H9 (cell line): ENCODE results near the gene CADM1. TPM values are rescaled to one million over a fixed set of nuclear protein-coding genes. Genes with fewer than 3 reads are reported as not detected.

Experiments used
- DNase-seq: peaks from one replicate; pipeline ENCODE4 v3.0.0-alpha.2; 2017
- H2AFZ ChIP-seq: one replicate; pipeline ENCODE4 v1.6.1; 2013; ENCODE audit warnings: mild to moderate bottlenecking, low read length, control low read depth, moderate library complexity
- H2AK5ac ChIP-seq: 2 replicates; pipeline ENCODE4 v1.6.1; 2013; ENCODE audit warnings: low read length, control low read depth, mixed read lengths; ENCODE audit not compliant: insufficient read length
- H2BK120ac ChIP-seq: one replicate; pipeline ENCODE4 v1.6.1; 2013; ENCODE audit warnings: low read depth, mild to moderate bottlenecking, low read length, control low read depth, inconsistent platforms; ENCODE audit not compliant: poor library complexity, severe bottlenecking
- H2BK12ac ChIP-seq: 2 replicates; pipeline ENCODE4 v1.6.1; 2013; ENCODE audit warnings: low read length, control low read depth, mixed read lengths, low read depth; ENCODE audit not compliant: insufficient read length
- H2BK15ac ChIP-seq: 2 replicates; pipeline ENCODE4 v1.6.1; 2013; ENCODE audit warnings: low read depth, low read length, control low read depth
- H2BK20ac ChIP-seq: one replicate; pipeline ENCODE4 v1.6.1; 2013; ENCODE audit warnings: low read depth, mild to moderate bottlenecking, low read length, control low read depth, inconsistent platforms; ENCODE audit not compliant: poor library complexity, severe bottlenecking
- H2BK5ac ChIP-seq: 2 replicates; pipeline ENCODE4 v1.6.1; 2013; ENCODE audit warnings: low read length, control low read depth, mixed read lengths; ENCODE audit not compliant: insufficient read length
- H3K14ac ChIP-seq: 2 replicates; pipeline ENCODE4 v1.6.1; 2013; ENCODE audit warnings: low read length, control low read depth; ENCODE audit not compliant: insufficient read depth
- H3K18ac ChIP-seq: 2 replicates; pipeline ENCODE4 v1.6.1; 2013; ENCODE audit warnings: low read depth, mild to moderate bottlenecking, mixed read lengths, low read length, control low read depth; ENCODE audit not compliant: insufficient read length
- H3K23ac ChIP-seq: 2 replicates; pipeline ENCODE4 v1.6.1; 2013; ENCODE audit warnings: low read length, control low read depth, mixed read lengths, low read depth; ENCODE audit not compliant: insufficient read length
- H3K23me2 ChIP-seq: 2 replicates; pipeline ENCODE4 v1.6.1; 2013; ENCODE audit warnings: low read depth, mild to moderate bottlenecking, mixed read lengths, low read length, control low read depth; ENCODE audit not compliant: insufficient read length, poor library complexity, severe bottlenecking
- H3K27ac ChIP-seq: 2 replicates; pipeline ENCODE4 v1.5.1; 2013; ENCODE audit warnings: low read length, control low read depth, mixed read lengths, low read depth; ENCODE audit not compliant: insufficient read length
- H3K27me3 ChIP-seq: 2 replicates; pipeline ENCODE4 v1.6.1; 2013; ENCODE audit warnings: low read length, control low read depth, inconsistent platforms; ENCODE audit not compliant: insufficient read depth
- H3K4ac ChIP-seq: 2 replicates; pipeline ENCODE4 v1.6.1; 2013; ENCODE audit warnings: low read depth, mild to moderate bottlenecking, control low read depth, inconsistent platforms, low read length, moderate library complexity
- H3K4me1 ChIP-seq: 2 replicates; pipeline ENCODE4 v1.6.1; 2013; ENCODE audit warnings: low read length, control low read depth, inconsistent platforms; ENCODE audit not compliant: insufficient read depth
- H3K4me2 ChIP-seq: 2 replicates; pipeline ENCODE4 v1.6.1; 2013; ENCODE audit warnings: low read length, control low read depth, mixed read lengths; ENCODE audit not compliant: insufficient read length, insufficient read depth
- H3K56ac ChIP-seq: 2 replicates; pipeline ENCODE4 v1.6.1; 2013; ENCODE audit warnings: low read depth, mild to moderate bottlenecking, mixed read lengths, low read length, control low read depth; ENCODE audit not compliant: insufficient read length
- H3K79me1 ChIP-seq: 2 replicates; pipeline ENCODE4 v1.6.1; 2013; ENCODE audit warnings: low read depth, mild to moderate bottlenecking, moderate library complexity, low read length, control low read depth, inconsistent platforms; ENCODE audit not compliant: insufficient read depth, poor library complexity, severe bottlenecking
- H3K79me2 ChIP-seq: 2 replicates; pipeline ENCODE4 v1.6.1; 2013; ENCODE audit warnings: low read length, control low read depth, inconsistent platforms; ENCODE audit not compliant: insufficient read depth
- H3K9ac ChIP-seq: 2 replicates; pipeline ENCODE4 v1.6.1; 2013; ENCODE audit warnings: low read length, control low read depth, mixed read lengths; ENCODE audit not compliant: insufficient read length; ENCODE audit errors: extremely low read depth
- H3K9me3 ChIP-seq: one replicate; pipeline ENCODE4 v1.6.1; 2013; ENCODE audit warnings: low read depth, low read length, inconsistent platforms; ENCODE audit not compliant: control insufficient read depth
- H3T11ph ChIP-seq: one replicate; pipeline ENCODE4 v1.6.1; 2013; ENCODE audit warnings: mild to moderate bottlenecking, low read length, control low read depth, inconsistent platforms
- H4K20me1 ChIP-seq: one replicate; pipeline ENCODE4 v1.6.1; 2013; ENCODE audit not compliant: control insufficient read depth, insufficient read length, insufficient read depth
- H4K5ac ChIP-seq: 2 replicates; pipeline ENCODE4 v1.6.1; 2013; ENCODE audit warnings: low read depth, mild to moderate bottlenecking, mixed read lengths, low read length, control low read depth; ENCODE audit not compliant: insufficient read length
- H4K8ac ChIP-seq: replicated peaks from 2 replicates; pipeline ENCODE4 v1.6.1; 2013; ENCODE audit warnings: low read length, control low read depth, mixed read lengths, low read depth; ENCODE audit not compliant: insufficient read length
- H4K91ac ChIP-seq: 2 replicates; pipeline ENCODE4 v1.6.1; 2013; ENCODE audit warnings: low read depth, mild to moderate bottlenecking, moderate library complexity, mixed read lengths, low read length, control low read depth; ENCODE audit not compliant: insufficient read length
- H3K27ac Mint-ChIP-seq, 3 experiments: 2 replicates in 2 of 3; 3 replicates in 1 of 3; pipeline ENCODE4 v1.8.0; 2020 to 2021; ENCODE audit warnings: mixed read lengths in 3 of 3, mild to moderate bottlenecking in 1 of 3, moderate library complexity in 1 of 3
- H3K27me3 Mint-ChIP-seq: 2 replicates; pipeline ENCODE4 v1.8.0; 2021; ENCODE audit warnings: low read depth, mild to moderate bottlenecking, moderate library complexity, mixed read lengths
- H3K36me3 Mint-ChIP-seq, 3 experiments: 2 replicates in 2 of 3; 3 replicates in 1 of 3; pipeline ENCODE4 v1.8.0; 2020 to 2021; ENCODE audit warnings: low read depth in 3 of 3, mixed read lengths in 3 of 3; ENCODE audit not compliant: insufficient read depth in 1 of 3
- H3K4me1 Mint-ChIP-seq, 2 experiments: 2 replicates each; pipeline ENCODE4 v1.8.0; 2020; ENCODE audit warnings: mixed read lengths in 2 of 2
- H3K4me3 Mint-ChIP-seq, 2 experiments: 2 replicates in 1 of 2; 3 replicates in 1 of 2; pipeline ENCODE4 v1.8.0; 2020 to 2021; ENCODE audit warnings: mild to moderate bottlenecking in 2 of 2, mixed read lengths in 2 of 2, moderate library complexity in 1 of 2
- H3K9me3 Mint-ChIP-seq, 2 experiments: 2 replicates in 1 of 2; 3 replicates in 1 of 2; pipeline ENCODE4 v1.8.0; 2020; ENCODE audit warnings: mild to moderate bottlenecking in 2 of 2, mixed read lengths in 2 of 2, moderate library complexity in 1 of 2
- WGBS: extraction: QIAGEN DNeasy Blood & Tissue Kit; methylation state at CpG from one replicate; pipeline ENCODE4 v1.1.7; 2013; ENCODE audit warnings: missing lambda C conversion rate, low lambda C conversion rate, mixed read lengths; ENCODE audit not compliant: insufficient read length; ENCODE audit errors: extremely low coverage; 5-methylcytosine and 5-hydroxymethylcytosine counted together
- total RNA-seq: library from RNA; stranded (reverse); gene quantifications from 2 replicates; pipeline ENCODE4 v1.2.1, GENCODE V29; 2021
- TF ChIP-seq, protein P1 (sequence below): fragments of 200-600 bp; sonication (generic); conservative IDR thresholded peaks from 3 replicates; pipeline ENCODE4 v1.8.0; 2021; ENCODE audit warnings: antibody characterized with exemption, mild to moderate bottlenecking

CADM1 gene
- total RNA-seq, 1 experiment from 2014 or later: 11.9 TPM

DNA sequence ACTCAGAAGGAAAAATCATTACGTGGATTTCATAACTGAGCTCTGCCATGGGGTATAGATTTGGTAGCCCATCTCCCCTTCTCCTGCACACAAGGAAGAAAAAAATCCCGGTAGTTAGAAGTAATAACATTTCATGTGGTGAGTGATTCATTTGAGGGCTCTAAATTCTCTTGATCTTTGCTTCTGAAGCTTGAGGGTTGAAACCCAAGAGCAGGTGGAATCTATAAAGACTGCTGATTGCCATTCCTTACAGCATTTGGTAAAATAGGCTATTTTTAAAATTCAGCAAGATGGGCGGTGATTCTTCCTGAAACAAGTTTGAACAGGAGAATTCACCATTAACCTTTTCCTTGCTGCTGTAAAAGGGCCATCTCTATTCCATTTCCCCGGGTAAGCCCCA, 266.1 kb downstream of the CADM1 start:
- Histone ChIP-seq H3K4me2 (no peak overlapping the region), H2BK120ac (no peak overlapping the region), H3K79me1 (no peaks in the 10 kb centered on the region), H3K27me3 (no peaks in the 10 kb centered on the region), H3T11ph (no peak overlapping the region), H2BK20ac (no peak overlapping the region), H3K79me2 (no peaks in the 10 kb centered on the region), H3K27ac (no peak overlapping the region), H4K5ac (no peak overlapping the region), H4K8ac (no peak overlapping the region), H3K9me3 (no peaks in the 10 kb centered on the region), H3K56ac (no peak overlapping the region), H3K9ac (no peak overlapping the region), H2BK5ac (no peak overlapping the region), H3K14ac (no peak overlapping the region), H4K20me1 (no peaks in the 10 kb centered on the region), H2BK15ac (no peak overlapping the region), H4K91ac (no peak overlapping the region), H3K23ac (no peak overlapping the region), H3K23me2 (no peaks in the 10 kb centered on the region), H3K4me1 (no peaks in the 10 kb centered on the region), H3K18ac (no peak overlapping the region), H2AK5ac (no peak overlapping the region), H3K4ac (no peak overlapping the region), H2BK12ac (no peak overlapping the region), H2AFZ (no peak overlapping the region)
- TF ChIP-seq, protein P1, sequence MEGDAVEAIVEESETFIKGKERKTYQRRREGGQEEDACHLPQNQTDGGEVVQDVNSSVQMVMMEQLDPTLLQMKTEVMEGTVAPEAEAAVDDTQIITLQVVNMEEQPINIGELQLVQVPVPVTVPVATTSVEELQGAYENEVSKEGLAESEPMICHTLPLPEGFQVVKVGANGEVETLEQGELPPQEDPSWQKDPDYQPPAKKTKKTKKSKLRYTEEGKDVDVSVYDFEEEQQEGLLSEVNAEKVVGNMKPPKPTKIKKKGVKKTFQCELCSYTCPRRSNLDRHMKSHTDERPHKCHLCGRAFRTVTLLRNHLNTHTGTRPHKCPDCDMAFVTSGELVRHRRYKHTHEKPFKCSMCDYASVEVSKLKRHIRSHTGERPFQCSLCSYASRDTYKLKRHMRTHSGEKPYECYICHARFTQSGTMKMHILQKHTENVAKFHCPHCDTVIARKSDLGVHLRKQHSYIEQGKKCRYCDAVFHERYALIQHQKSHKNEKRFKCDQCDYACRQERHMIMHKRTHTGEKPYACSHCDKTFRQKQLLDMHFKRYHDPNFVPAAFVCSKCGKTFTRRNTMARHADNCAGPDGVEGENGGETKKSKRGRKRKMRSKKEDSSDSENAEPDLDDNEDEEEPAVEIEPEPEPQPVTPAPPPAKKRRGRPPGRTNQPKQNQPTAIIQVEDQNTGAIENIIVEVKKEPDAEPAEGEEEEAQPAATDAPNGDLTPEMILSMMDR: no peak
- Mint-ChIP-seq H3K27me3 (no peaks in the 10 kb centered on the region), H3K9me3 (no peaks in the 10 kb centered on the region), H3K36me3 (no peaks in the 10 kb centered on the region), H3K27ac (no peak overlapping the region), H3K4me3 (no peak overlapping the region), H3K4me1 (peaks cover 0 to 7% of the 10 kb centered on the region in 2 experiments; a peak in 1 of 4 replicates)
- WGBS: no CpG with 5 or more reads among the region's 4 CpGs
- DNase-seq: no peak
